CD4-positive, alpha-beta T cell (primary cell): ENCODE measurements around the gene RFPL2. TPM values are rescaled to one million over a fixed set of nuclear protein-coding genes. Genes with fewer than 3 reads are reported as not detected.
"Not testable (repeated sequence)": the region's sequence is repeated elsewhere in the genome, so short reads cannot be mapped to it uniquely, and the experiment has no call there.

Source experiments
- ATAC-seq: fragments of 200-7000 bp; cut with Tn5 transposase; one replicate; pipeline ENCODE4 v1.10.0; 2022; ENCODE audit warnings: mild to moderate bottlenecking; ENCODE audit not compliant: poor library complexity
- CTCF ChIA-PET: fragments of 350-600 bp; sonication (Branson Sonifier 250); formaldehyde crosslinking; loops from one replicate; lab custom pipeline; 2021; ENCODE audit warnings: antibody characterized with exemption, inconsistent platforms; lab: Charles Lee
- POLR2A ChIA-PET: fragments of 350-600 bp; sonication (Branson Sonifier 250); formaldehyde crosslinking; loops from one replicate; lab custom pipeline; 2021; ENCODE audit warnings: antibody characterized with exemption, inconsistent platforms; lab: Charles Lee
- DNase-seq, 14 experiments: peaks; one replicate each; pipeline ENCODE4 v3.0.0-alpha.2; 2013 to 2020; ENCODE audit warnings: mixed read lengths in 2 of 14
- H3K27ac ChIP-seq, 2 donors: one replicate each; pipeline versions ENCODE4 v1.5.1 to v1.7.0; 2013; ENCODE audit warnings: low read length in 2 of 2, low read depth in 1 of 2, mild to moderate bottlenecking in 1 of 2
- H3K27me3 ChIP-seq, 2 experiments: 1 replicate in 1 of 2; 2 replicates in 1 of 2; pipeline versions ENCODE4 v1.6.1 to v1.7.0; 2013; ENCODE audit warnings: low read length in 2 of 2, control low read depth in 1 of 2, mild to moderate bottlenecking in 1 of 2, moderate library complexity in 1 of 2; ENCODE audit not compliant: insufficient read depth in 2 of 2, control insufficient read depth in 1 of 2
- H3K36me3 ChIP-seq: one replicate; pipeline ENCODE4 v1.6.1; 2013; ENCODE audit warnings: low read length, control low read depth; ENCODE audit not compliant: insufficient read depth
- H3K4me1 ChIP-seq: one replicate; pipeline ENCODE4 v1.6.1; 2013; ENCODE audit warnings: low read length, control low read depth; ENCODE audit not compliant: insufficient read depth
- H3K4me3 ChIP-seq: one replicate; pipeline ENCODE4 v1.5.1; 2013; ENCODE audit warnings: mild to moderate bottlenecking, low read length, moderate library complexity
- H3K9me3 ChIP-seq, 2 experiments: 1 replicate in 1 of 2; 2 replicates in 1 of 2; pipeline versions ENCODE4 v1.6.1 to v1.7.0; 2013; ENCODE audit warnings: low read length in 2 of 2, mild to moderate bottlenecking in 2 of 2, control low read depth in 1 of 2, moderate library complexity in 1 of 2; ENCODE audit not compliant: control insufficient read depth in 1 of 2, insufficient read depth in 1 of 2
- H3K27ac Mint-ChIP-seq: one replicate; pipeline ENCODE4 v1.8.0; 2020; ENCODE audit warnings: mixed read lengths
- H3K27me3 Mint-ChIP-seq: one replicate; pipeline ENCODE4 v1.8.0; 2021; ENCODE audit warnings: mixed read lengths
- H3K36me3 Mint-ChIP-seq: one replicate; pipeline ENCODE4 v1.8.0; 2021; ENCODE audit warnings: low read depth, mixed read lengths
- H3K4me1 Mint-ChIP-seq: one replicate; pipeline ENCODE4 v1.8.0; 2021; ENCODE audit warnings: low read depth, mixed read lengths
- H3K4me3 Mint-ChIP-seq: one replicate; pipeline ENCODE4 v1.8.0; 2020; ENCODE audit warnings: mild to moderate bottlenecking, mixed read lengths
- H3K9me3 Mint-ChIP-seq: one replicate; pipeline ENCODE4 v1.8.0; 2020; ENCODE audit warnings: mixed read lengths
- CTCF ChIP-seq: fragments of 200-600 bp; IDR thresholded peaks from one replicate; pipeline ENCODE4 v1.8.0; 2022; ENCODE audit warnings: antibody characterized with exemption, mild to moderate bottlenecking
- intact Hi-C, 2 experiments: fragments of 100-400 bp; cut with DNase I in 1 of 2; cut with micrococcal nuclease in 1 of 2; formaldehyde crosslinking; loops; one replicate each; pipeline versions ENCODE4 v1.15.1 to v1.9.0; 2023 to 2025; cut with DNase I, micrococcal nuclease
- total RNA-seq, 174 experiments: library from RNA in 2 of 174; stranded (reverse) in 2 of 174; gene quantifications; one replicate each; pipeline ENCODE4 v1.2.3 and lab custom pipeline; 2021 to 2026

The RFPL2 gene
- total RNA-seq, 2 experiments from 2014 or later: 0.30 to 0.47 TPM

- DNase-seq, POLR2A ChIA-PET, ATAC-seq, H3K4me3 Mint-ChIP-seq, H3K36me3 ChIP-seq, H3K9me3 Mint-ChIP-seq, H3K36me3 Mint-ChIP-seq, H3K27ac Mint-ChIP-seq, intact Hi-C loops, H3K9me3 ChIP-seq, H3K27me3 Mint-ChIP-seq, H3K27ac ChIP-seq, H3K27me3 ChIP-seq, H3K4me3 ChIP-seq, CTCF ChIA-PET: not testable (repeated sequence)
- peaks cover 30% of the 10 kb centered on the region for H3K4me1 Mint-ChIP-seq
- H3K4me1 ChIP-seq: peaks cover 28% of the 10 kb centered on the region
Observed at GRCh38 chr22:32147128-32147527, 57.7 kb downstream of the RFPL2 start.

DNA sequence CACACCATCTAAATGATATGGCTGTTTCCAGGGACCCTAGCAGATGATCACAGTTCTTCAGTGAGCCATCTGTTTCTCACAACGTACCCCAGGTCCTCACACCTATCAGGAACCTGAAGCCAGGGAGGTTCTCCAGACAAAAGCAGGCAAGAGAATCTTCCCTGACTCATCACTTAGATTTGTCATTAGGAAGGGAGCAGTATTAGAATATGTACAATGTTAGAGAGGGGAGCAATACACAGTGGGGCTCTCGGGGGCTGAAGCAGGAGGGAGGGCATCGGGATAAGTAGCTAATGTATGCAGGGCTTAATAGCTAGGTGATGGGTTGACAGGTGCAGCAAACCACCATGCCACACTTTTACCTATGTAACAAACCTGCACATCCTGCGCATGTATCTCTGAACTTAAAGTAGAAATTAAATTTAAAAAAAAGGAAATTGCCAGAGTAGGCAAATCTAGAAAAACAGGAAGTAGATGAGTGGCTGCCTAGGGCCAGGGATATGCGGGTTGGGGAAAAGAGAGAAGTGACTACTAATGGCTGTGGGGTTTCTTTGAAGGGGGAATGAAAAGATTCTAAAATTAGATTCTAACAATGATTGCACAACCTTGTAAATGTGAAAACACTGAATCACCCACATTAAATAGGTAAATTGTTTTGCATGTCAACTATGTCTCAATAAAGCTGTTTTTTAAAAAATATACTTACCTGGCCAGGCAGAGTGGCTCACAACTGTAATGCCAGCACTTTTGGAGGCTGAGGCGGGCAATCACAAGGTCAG lies 60.2 kb downstream of the RFPL2 start:
- H3K4me1 Mint-ChIP-seq: peaks cover 36% of the 10 kb centered on the region
- ATAC-seq: peak; percentile 58
- H3K4me3 Mint-ChIP-seq: no peak overlapping the region

DNA sequence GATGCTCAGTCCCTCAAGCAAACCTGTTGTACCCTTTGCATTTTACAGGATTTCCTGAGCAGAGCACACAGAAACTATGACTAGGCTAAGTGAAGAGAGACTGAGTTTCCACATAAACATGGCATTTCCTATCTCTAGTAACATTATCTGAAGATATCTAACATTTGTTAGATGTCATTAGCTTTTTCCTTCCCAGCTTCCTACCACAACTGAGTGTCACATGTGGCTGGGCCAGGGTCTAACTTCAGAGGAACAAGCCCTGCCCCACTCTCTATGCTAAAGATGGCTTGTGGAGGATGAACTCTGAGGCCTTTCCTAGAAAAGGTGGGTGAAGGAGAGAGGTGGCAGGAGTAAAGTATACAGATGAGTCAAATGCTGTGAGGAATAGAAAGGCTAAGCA lies 62.3 kb downstream of the RFPL2 start:
- no peak overlapping the region for H3K4me3 ChIP-seq
- no peak overlapping the region for H3K27ac ChIP-seq
- intact Hi-C loops: no loop called here
- Mint-ChIP-seq H3K27ac (peak overlapping the region; percentile 67), H3K4me3 (no peak overlapping the region), H3K36me3 (no peaks in the 10 kb centered on the region), H3K9me3 (peaks cover 5% of the 10 kb centered on the region), H3K27me3 (no peaks in the 10 kb centered on the region), H3K4me1 (peaks cover 44% of the 10 kb centered on the region)
- DNase-seq: peak in 1 of 14 experiments; percentile 17
- ATAC-seq: no peak
- H3K27me3 ChIP-seq: no peaks in the 10 kb centered on the region
- POLR2A ChIA-PET: no interaction called here
- H3K9me3 ChIP-seq: no peaks in the 10 kb centered on the region
- no peaks in the 10 kb centered on the region for H3K36me3 ChIP-seq
- CTCF ChIA-PET: no interaction called here
- H3K4me1 ChIP-seq: peaks cover 36% of the 10 kb centered on the region
- TF ChIP-seq CTCF: no peak

More for the DNA sequence above, 60.2 kb downstream of the RFPL2 start:
- peak in 4 of 14 experiments; percentile 22 to 61 (median 48) for DNase-seq
- Histone ChIP-seq H3K4me1 (peaks cover 33% of the 10 kb centered on the region), H3K4me3 (no peak overlapping the region), H3K27me3 (no peaks in the 10 kb centered on the region), H3K36me3 (no peaks in the 10 kb centered on the region), H3K9me3 (no peaks in the 10 kb centered on the region), H3K27ac (no peak overlapping the region)
- ChIA-PET POLR2A (interaction anchor here (0.7 kb wide), 1 partner anchor 1176 kb away, joined by 3 read pairs; the partner anchor contains the start of genes MORC2 and TUG1), CTCF (no interaction called here)
- Mint-ChIP-seq H3K27me3 (no peaks in the 10 kb centered on the region), H3K27ac (peak overlapping the region; percentile 67), H3K9me3 (peaks cover 6% of the 10 kb centered on the region), H3K36me3 (no peaks in the 10 kb centered on the region)
- intact Hi-C loops: no loop called here
- TF ChIP-seq CTCF: no peak
